WTC11 (cell line): ENCODE data around the gene CCNQ. TPM values are rescaled to one million over a fixed set of nuclear protein-coding genes. Genes with fewer than 3 reads are reported as not detected.
A peak's percentile ranks its signal among the peaks of the same experiment; 100 is the strongest.

Source experiments
- ATAC-seq: fragments of 200-7000 bp; cut with Tn5 transposase; 2 replicates; pipeline ENCODE4 v1.10.0; 2021; ENCODE audit warnings: mild to moderate bottlenecking, moderate library complexity
- CTCF ChIA-PET: fragments of 300-600 bp; sonication (Branson Sonifier 250); formaldehyde crosslinking; loops from one replicate; lab custom pipeline; 2021; ENCODE audit warnings: antibody characterized with exemption; lab: Charles Lee
- POLR2A ChIA-PET: fragments of 350-600 bp; sonication (Branson Sonifier 250); formaldehyde crosslinking; loops from one replicate; lab custom pipeline; 2021; ENCODE audit warnings: antibody characterized with exemption; lab: Charles Lee
- DNase-seq: peaks from one replicate; pipeline ENCODE4 v3.0.0; 2021; ENCODE audit warnings: low spot score
- H3K27ac Mint-ChIP-seq: 2 replicates; pipeline ENCODE4 v1.8.0; 2021; ENCODE audit warnings: mixed read lengths
- H3K27me3 Mint-ChIP-seq: 2 replicates; pipeline ENCODE4 v1.8.0; 2021; ENCODE audit warnings: low read depth, mild to moderate bottlenecking, moderate library complexity, mixed read lengths
- H3K36me3 Mint-ChIP-seq: 2 replicates; pipeline ENCODE4 v1.8.0; 2021; ENCODE audit warnings: mixed read lengths
- H3K4me1 Mint-ChIP-seq: 2 replicates; pipeline ENCODE4 v1.8.0; 2022; ENCODE audit warnings: mixed read lengths
- H3K4me3 Mint-ChIP-seq: 2 replicates; pipeline ENCODE4 v1.8.0; 2021; ENCODE audit warnings: mild to moderate bottlenecking, moderate library complexity, mixed read lengths
- H3K9me3 Mint-ChIP-seq: 2 replicates; pipeline ENCODE4 v1.8.0; 2021; ENCODE audit warnings: mixed read lengths
- ATF1 ChIP-seq: sonication (generic); formaldehyde crosslinking; IDR thresholded peaks from 2 replicates; pipeline ENCODE4 v1.8.1; 2023; ENCODE audit warnings: mild to moderate bottlenecking, moderate library complexity, missing genetic modification reagents
- JAZF1 ChIP-seq: fragments of 250-450 bp; sonication (Bioruptor Pico); IDR thresholded peaks from 2 replicates; pipeline ENCODE4 v1.9.0; 2021; ENCODE audit warnings: moderate library complexity, mild to moderate bottlenecking, inconsistent platforms
- SMAD4 ChIP-seq: sonication (generic); formaldehyde crosslinking; IDR thresholded peaks from 2 replicates; pipeline ENCODE4 v1.8.0; 2022; ENCODE audit warnings: mild to moderate bottlenecking, missing genetic modification reagents
- total RNA-seq: library from RNA; stranded (reverse); gene quantifications from 3 replicates; pipeline ENCODE4 v1.2.3, GENCODE V29; 2021
- TF ChIP-seq, protein P1 (sequence below): sonication (generic); formaldehyde crosslinking; IDR thresholded peaks from 2 replicates; pipeline ENCODE4 v1.8.0; 2022; ENCODE audit warnings: missing genetic modification reagents
- TF ChIP-seq, protein P2 (sequence below): sonication (generic); formaldehyde crosslinking; IDR thresholded peaks from 2 replicates; pipeline ENCODE4 v1.8.0; 2022; ENCODE audit warnings: mild to moderate bottlenecking, missing genetic modification reagents
- TF ChIP-seq, protein P3 (sequence below): fragments of 250-450 bp; sonication (Bioruptor Pico); IDR thresholded peaks from 2 replicates; pipeline ENCODE4 v1.9.0; 2021; ENCODE audit warnings: mild to moderate bottlenecking, borderline replicate concordance
- TF ChIP-seq, protein P4 (sequence below): sonication (generic); formaldehyde crosslinking; IDR thresholded peaks from 2 replicates; pipeline ENCODE4 v1.8.1; 2023; ENCODE audit warnings: mild to moderate bottlenecking, moderate library complexity, missing genetic modification reagents

The CCNQ gene
- total RNA-seq, 1 experiment from 2014 or later, result 17.4 TPM

DNA sequence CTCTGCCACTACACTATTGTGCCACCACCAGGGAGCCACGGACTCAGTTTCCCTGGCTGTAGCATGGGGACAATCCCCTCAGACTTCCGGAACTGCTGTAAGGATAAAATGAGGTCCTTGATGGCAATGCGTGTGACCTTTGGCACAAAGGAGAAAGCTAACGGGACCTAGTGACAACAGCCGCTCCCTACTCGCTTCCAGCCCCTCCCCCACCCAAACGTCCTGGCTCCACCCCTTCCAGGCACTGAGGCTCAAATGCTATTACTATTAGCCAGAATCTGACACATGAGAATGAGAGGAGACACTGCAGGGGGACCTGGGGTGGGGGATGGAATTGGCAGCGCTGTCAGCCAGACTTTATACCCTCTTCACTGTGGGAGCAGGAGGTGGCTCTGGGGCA lies 42.7 kb upstream of the CCNQ start (continued):
- TF ChIP-seq, protein P1, sequence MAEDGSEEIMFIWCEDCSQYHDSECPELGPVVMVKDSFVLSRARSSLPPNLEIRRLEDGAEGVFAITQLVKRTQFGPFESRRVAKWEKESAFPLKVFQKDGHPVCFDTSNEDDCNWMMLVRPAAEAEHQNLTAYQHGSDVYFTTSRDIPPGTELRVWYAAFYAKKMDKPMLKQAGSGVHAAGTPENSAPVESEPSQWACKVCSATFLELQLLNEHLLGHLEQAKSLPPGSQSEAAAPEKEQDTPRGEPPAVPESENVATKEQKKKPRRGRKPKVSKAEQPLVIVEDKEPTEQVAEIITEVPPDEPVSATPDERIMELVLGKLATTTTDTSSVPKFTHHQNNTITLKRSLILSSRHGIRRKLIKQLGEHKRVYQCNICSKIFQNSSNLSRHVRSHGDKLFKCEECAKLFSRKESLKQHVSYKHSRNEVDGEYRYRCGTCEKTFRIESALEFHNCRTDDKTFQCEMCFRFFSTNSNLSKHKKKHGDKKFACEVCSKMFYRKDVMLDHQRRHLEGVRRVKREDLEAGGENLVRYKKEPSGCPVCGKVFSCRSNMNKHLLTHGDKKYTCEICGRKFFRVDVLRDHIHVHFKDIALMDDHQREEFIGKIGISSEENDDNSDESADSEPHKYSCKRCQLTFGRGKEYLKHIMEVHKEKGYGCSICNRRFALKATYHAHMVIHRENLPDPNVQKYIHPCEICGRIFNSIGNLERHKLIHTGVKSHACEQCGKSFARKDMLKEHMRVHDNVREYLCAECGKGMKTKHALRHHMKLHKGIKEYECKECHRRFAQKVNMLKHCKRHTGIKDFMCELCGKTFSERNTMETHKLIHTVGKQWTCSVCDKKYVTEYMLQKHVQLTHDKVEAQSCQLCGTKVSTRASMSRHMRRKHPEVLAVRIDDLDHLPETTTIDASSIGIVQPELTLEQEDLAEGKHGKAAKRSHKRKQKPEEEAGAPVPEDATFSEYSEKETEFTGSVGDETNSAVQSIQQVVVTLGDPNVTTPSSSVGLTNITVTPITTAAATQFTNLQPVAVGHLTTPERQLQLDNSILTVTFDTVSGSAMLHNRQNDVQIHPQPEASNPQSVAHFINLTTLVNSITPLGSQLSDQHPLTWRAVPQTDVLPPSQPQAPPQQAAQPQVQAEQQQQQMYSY, result no peak
- TF ChIP-seq, protein P2, sequence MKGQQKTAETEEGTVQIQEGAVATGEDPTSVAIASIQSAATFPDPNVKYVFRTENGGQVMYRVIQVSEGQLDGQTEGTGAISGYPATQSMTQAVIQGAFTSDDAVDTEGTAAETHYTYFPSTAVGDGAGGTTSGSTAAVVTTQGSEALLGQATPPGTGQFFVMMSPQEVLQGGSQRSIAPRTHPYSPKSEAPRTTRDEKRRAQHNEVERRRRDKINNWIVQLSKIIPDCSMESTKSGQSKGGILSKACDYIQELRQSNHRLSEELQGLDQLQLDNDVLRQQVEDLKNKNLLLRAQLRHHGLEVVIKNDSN (CRISPR knock-in tag), result no peak
- no peak for TF ChIP-seq SMAD4 (CRISPR knock-in tag)
- TF ChIP-seq JAZF1 (CRISPR knock-in tag), result no peak

DNA sequence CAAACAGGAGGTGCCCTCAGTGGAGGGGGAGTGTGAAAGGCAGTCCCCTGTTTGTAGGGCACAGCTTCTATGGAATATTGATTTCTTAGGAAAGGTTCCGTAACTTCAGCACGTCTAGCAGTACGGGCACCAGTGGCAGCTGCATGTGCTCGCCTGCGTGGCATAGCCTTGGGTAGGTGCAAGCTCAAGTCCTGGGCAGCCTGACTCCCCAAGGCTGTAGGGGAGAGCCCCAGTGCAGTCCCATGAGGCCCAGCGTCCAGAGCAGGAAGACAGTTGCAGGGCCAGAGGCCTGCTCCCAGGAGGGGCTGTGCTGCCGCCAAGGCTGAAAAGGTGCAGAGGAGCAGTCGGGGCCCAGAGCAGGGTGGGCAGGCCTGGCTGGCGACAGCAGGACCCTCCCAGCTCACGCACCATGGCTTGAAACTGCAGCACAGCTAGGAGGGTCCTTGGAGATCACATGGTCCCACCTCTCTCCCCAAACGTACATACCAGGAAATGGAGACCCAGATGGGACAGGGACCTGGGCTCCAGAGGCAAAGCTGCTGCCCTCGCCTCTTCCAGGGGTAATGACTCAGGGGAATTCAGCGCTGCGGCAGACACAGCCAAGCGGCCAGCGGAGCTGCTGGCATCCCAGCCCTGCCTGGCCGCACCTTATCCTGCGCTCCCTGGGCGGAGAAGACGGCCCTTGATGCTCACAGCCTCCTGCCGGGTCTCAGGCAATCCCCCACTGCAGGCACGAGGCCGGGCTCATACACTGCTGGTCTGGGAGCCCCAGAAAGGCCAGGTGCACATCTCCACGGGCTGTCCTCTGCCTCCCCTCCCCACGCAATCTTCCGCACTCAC lies 42.0 kb upstream of the CCNQ start:
- Mint-ChIP-seq H3K27ac (no peak overlapping the region), H3K4me3 (peak overlapping the region; percentile 56), H3K4me1 (peaks cover 10% of the 10 kb centered on the region), H3K27me3 (peaks cover 51% of the 10 kb centered on the region), H3K36me3 (no peaks in the 10 kb centered on the region), H3K9me3 (no peaks in the 10 kb centered on the region)
- POLR2A ChIA-PET, result no interaction called here
- ATAC-seq, result no peak
- peak; percentile 19 for DNase-seq
- CTCF ChIA-PET, result interaction anchor here (0.5 to 2.4 kb wide), 9 partner anchors 9 to 180 kb away, joined by 3 to 13 read pairs (median 4); no protein-coding TSS in a partner anchor
- TF ChIP-seq, protein P1, result no peak
- TF ChIP-seq, protein P3, sequence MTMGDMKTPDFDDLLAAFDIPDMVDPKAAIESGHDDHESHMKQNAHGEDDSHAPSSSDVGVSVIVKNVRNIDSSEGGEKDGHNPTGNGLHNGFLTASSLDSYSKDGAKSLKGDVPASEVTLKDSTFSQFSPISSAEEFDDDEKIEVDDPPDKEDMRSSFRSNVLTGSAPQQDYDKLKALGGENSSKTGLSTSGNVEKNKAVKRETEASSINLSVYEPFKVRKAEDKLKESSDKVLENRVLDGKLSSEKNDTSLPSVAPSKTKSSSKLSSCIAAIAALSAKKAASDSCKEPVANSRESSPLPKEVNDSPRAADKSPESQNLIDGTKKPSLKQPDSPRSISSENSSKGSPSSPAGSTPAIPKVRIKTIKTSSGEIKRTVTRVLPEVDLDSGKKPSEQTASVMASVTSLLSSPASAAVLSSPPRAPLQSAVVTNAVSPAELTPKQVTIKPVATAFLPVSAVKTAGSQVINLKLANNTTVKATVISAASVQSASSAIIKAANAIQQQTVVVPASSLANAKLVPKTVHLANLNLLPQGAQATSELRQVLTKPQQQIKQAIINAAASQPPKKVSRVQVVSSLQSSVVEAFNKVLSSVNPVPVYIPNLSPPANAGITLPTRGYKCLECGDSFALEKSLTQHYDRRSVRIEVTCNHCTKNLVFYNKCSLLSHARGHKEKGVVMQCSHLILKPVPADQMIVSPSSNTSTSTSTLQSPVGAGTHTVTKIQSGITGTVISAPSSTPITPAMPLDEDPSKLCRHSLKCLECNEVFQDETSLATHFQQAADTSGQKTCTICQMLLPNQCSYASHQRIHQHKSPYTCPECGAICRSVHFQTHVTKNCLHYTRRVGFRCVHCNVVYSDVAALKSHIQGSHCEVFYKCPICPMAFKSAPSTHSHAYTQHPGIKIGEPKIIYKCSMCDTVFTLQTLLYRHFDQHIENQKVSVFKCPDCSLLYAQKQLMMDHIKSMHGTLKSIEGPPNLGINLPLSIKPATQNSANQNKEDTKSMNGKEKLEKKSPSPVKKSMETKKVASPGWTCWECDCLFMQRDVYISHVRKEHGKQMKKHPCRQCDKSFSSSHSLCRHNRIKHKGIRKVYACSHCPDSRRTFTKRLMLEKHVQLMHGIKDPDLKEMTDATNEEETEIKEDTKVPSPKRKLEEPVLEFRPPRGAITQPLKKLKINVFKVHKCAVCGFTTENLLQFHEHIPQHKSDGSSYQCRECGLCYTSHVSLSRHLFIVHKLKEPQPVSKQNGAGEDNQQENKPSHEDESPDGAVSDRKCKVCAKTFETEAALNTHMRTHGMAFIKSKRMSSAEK, result no peak
- TF ChIP-seq ATF1 (CRISPR knock-in tag), result no peak
- TF ChIP-seq, protein P4, sequence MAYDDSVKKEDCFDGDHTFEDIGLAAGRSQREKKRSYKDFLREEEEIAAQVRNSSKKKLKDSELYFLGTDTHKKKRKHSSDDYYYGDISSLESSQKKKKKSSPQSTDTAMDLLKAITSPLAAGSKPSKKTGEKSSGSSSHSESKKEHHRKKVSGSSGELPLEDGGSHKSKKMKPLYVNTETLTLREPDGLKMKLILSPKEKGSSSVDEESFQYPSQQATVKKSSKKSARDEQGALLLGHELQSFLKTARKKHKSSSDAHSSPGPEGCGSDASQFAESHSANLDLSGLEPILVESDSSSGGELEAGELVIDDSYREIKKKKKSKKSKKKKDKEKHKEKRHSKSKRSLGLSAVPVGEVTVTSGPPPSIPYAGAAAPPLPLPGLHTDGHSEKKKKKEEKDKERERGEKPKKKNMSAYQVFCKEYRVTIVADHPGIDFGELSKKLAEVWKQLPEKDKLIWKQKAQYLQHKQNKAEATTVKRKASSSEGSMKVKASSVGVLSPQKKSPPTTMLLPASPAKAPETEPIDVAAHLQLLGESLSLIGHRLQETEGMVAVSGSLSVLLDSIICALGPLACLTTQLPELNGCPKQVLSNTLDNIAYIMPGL (CRISPR knock-in tag), result no peak
